PFSK-1 (cell line): ENCODE data around the gene HAUS3.

ENCODE experiments used
- FOXP2 ChIP-seq: optimal IDR thresholded peaks from 2 replicates; pipeline ENCODE3; 2011; ENCODE audit warnings: borderline replicate concordance, control low read depth, inconsistent platforms; ENCODE audit not compliant: insufficient read depth; ENCODE audit errors: extremely low read length, extremely low read depth
- POLR2AphosphoS5 ChIP-seq: IDR thresholded peaks from 2 replicates; pipeline ENCODE4 v1.6.1; 2012; ENCODE audit warnings: low read depth, mild to moderate bottlenecking, control low read depth, low read length, moderate library complexity
- REST ChIP-seq, 2 experiments: IDR thresholded peaks; 2 replicates each; pipeline versions ENCODE4 v1.6.1 to v1.8.0; 2011 to 2012; ENCODE audit warnings: low read depth in 2 of 2, low read length in 2 of 2, control low read depth in 1 of 2, inconsistent platforms in 1 of 2, mild to moderate bottlenecking in 1 of 2, moderate library complexity in 1 of 2; ENCODE audit not compliant: insufficient read depth in 1 of 2
- SIN3A ChIP-seq: IDR thresholded peaks from 2 replicates; pipeline ENCODE4 v1.6.1; 2012; ENCODE audit warnings: mild to moderate bottlenecking, low read length, moderate library complexity, borderline replicate concordance; ENCODE audit not compliant: insufficient read depth
- TAF1 ChIP-seq: IDR thresholded peaks from 2 replicates; pipeline ENCODE4 v1.6.1; 2012; ENCODE audit warnings: low read length, control low read depth, borderline replicate concordance; ENCODE audit not compliant: insufficient read depth

Gene HAUS3

GRCh38 chr4:2261853-2262144 lies 19.9 kb upstream of the HAUS3 start, which contains the start of gene MXD4:
TSS of gene MXD4 (minus strand) at chr4:2262109. CDS start at chr4:2261980, 129 bp downstream.
- TF ChIP-seq TAF1 (no peak), FOXP2 (no peak), SIN3A (no peak), POLR2AphosphoS5 (no peak), REST (IDR thresholded peaks at IDR 0.05; ENCODE audit: insufficient read depth in 1 of 2, low read depth in 2 of 2, low read length in 2 of 2) (no peak)

- TF ChIP-seq FOXP2, result no peak
- no peak for TF ChIP-seq TAF1
- TF ChIP-seq REST (IDR thresholded peaks at IDR 0.05; ENCODE audit: insufficient read depth in 1 of 2, low read depth in 2 of 2, low read length in 2 of 2), result no peak
- TF ChIP-seq POLR2AphosphoS5, result no peak
- peak; percentile 68; the same call in 1 of the 2 replicates for TF ChIP-seq SIN3A
These were observed 19.4 kb upstream of the HAUS3 start for GRCh38 chr4:2261110-2261852.

- no peak for TF ChIP-seq REST (IDR thresholded peaks at IDR 0.05; ENCODE audit: insufficient read depth in 1 of 2, low read depth in 2 of 2, low read length in 2 of 2)
- TF ChIP-seq POLR2AphosphoS5, result no peak
- TF ChIP-seq TAF1, result no peak
- TF ChIP-seq SIN3A, result no peak
- no peak for TF ChIP-seq FOXP2
These were observed 18.6 kb upstream of the HAUS3 start for GRCh38 chr4:2260344-2261109.

GRCh38 chr4:2259541-2260343 lies 17.8 kb upstream of the HAUS3 start:
- TF ChIP-seq TAF1, result no peak
- no peak for TF ChIP-seq SIN3A
- TF ChIP-seq REST (IDR thresholded peaks at IDR 0.05; ENCODE audit: insufficient read depth in 1 of 2, low read depth in 2 of 2, low read length in 2 of 2), result no peak
- TF ChIP-seq FOXP2, result no peak
- TF ChIP-seq POLR2AphosphoS5, result no peak
